Measurements from ENCODE around the gene ANKRD13C.

ANKRD13C gene

DNA sequence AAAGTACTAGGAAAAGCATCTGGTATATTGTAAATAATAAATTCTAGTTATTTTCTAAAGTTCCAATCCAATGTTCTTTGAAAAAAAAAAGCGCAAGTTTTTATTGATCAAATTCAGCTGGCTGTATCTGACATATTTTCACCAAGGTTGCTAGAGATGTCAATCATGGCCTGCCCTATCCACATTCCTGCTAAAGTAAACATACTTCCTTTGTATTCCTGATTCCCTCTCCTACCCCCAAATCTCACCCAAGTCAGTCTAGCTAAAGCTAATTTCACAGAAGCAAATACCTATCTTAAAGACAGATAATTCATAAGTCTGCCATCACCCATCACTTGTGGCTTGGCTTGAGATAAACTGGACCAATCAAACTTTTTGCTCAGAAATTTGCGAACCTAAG is 21.3 kb downstream of the ANKRD13C start:
- peaks cover 7 to 9% of the 10 kb centered on the region in 2 experiments for H3K36me3 ChIP-seq (ENCODE audit: control insufficient read depth in 1 of 2, insufficient read depth in 2 of 2, low read length in 2 of 2)
- H4K12ac ChIP-seq (ENCODE audit: low read depth, low read length), result no peak overlapping the region
- no peak for DNase-seq
- H2BK12ac ChIP-seq (ENCODE audit: low read length), result no peak overlapping the region
- H3K27me3 ChIP-seq (ENCODE audit: insufficient read depth, low read length), result no peaks in the 10 kb centered on the region
- no peak overlapping the region for H3K27ac ChIP-seq (ENCODE audit: low read depth, low read length)
- no peaks in the 10 kb centered on the region for H3K79me2 ChIP-seq (ENCODE audit: control insufficient read depth, insufficient read depth, low read length, poor library complexity)
- H3K79me1 ChIP-seq (ENCODE audit: low read length), result no peaks in the 10 kb centered on the region
- no peak overlapping the region for H4K8ac ChIP-seq (ENCODE audit: low read depth, low read length)
- no peak overlapping the region for H3K18ac ChIP-seq (ENCODE audit: low read length)
- WGBS (ENCODE audit: extremely low coverage, insufficient coverage, insufficient read length), result no CpG with 5 or more reads among the region's 2 CpGs
- H3K14ac ChIP-seq (ENCODE audit: low read length), result no peak overlapping the region
- H3K4me3 ChIP-seq (ENCODE audit: low read depth, low read length), result no peak overlapping the region
- H3K23ac ChIP-seq (ENCODE audit: low read length), result no peak overlapping the region
- H2AK5ac ChIP-seq (ENCODE audit: low read length), result no peak overlapping the region
- H2BK120ac ChIP-seq (ENCODE audit: insufficient read depth, low read length, poor library complexity), result no peak overlapping the region
- H3K9ac ChIP-seq (ENCODE audit: low read length), result no peak overlapping the region
- H3K4me2 ChIP-seq (ENCODE audit: low read length), result no peak overlapping the region
- H3K4me1 ChIP-seq (ENCODE audit: control insufficient read depth in 1 of 2, insufficient read depth in 2 of 2, low read length in 2 of 2), result no peaks in the 10 kb centered on the region
- no peaks in the 10 kb centered on the region for H3K9me3 ChIP-seq (ENCODE audit: insufficient read depth, low read depth, low read length)
- H4K91ac ChIP-seq (ENCODE audit: low read depth, low read length), result no peak overlapping the region
- no peak overlapping the region for H2AFZ ChIP-seq (ENCODE audit: insufficient read depth, low read length, poor library complexity)
- H2BK5ac ChIP-seq (ENCODE audit: low read depth, low read length, poor library complexity), result no peak overlapping the region
- no peak overlapping the region for H3K4ac ChIP-seq (ENCODE audit: low read depth, low read length)

DNA sequence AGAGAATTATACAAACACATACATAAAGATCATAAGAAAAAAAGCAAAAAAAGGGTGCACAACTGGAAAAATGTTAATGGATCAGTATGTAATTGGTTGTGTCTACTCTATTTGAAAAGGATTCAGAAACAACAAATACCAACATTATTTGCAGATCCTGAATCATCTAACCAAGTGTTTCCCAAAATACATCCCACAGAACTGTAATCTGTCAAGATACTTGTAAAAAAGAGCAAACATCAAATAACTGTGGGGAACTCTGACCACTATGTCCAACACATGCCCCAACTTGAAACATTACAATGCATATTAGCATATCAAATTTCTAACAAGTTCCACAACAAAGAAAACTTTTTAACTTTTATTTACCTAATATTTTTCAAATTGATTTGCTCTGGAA is 22.6 kb downstream of the ANKRD13C start:
- Histone ChIP-seq H2AK5ac (ENCODE audit: low read length) (no peak overlapping the region), H4K8ac (ENCODE audit: low read depth, low read length) (no peak overlapping the region)

DNA sequence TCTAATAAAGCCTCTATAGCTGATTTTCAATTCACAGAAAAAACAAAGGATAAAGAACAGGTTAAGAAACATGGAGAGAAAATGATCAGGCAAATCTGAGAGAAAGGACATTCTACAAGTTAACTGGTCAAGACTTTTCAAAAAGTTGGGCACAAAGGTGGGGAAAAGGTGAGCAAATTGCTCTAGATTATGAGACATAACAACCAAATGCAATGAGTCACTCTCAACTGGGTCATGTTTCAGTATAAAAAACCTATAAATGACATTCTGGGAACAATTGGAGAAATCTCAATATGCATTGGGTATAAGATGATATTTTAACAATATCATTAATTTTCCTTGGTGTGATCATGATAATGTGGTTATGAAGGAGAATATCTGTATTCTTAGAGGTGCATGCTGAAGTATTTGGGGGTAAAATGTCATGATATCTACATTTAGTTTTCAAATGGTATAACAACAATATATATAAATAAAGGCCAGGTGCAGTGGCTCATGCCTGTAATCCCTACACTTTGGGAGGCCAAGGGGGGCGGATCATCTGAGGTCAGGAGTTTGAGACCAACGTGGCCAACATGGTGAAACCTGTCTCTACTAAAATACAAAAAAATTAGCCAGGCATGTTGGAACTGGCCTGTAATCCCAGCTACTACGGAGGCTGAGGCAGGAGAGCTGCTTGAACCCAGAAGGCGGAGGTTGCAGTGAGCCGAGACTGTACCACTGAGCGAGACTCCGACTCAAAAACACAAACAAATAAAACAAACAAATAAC is 27.0 kb downstream of the ANKRD13C start:
- Histone ChIP-seq H3K9ac (ENCODE audit: low read length) (no peak overlapping the region), H3K79me2 (ENCODE audit: control insufficient read depth, insufficient read depth, low read length, poor library complexity) (no peaks in the 10 kb centered on the region), H3K36me3 (ENCODE audit: control insufficient read depth in 1 of 2, insufficient read depth in 2 of 2, low read length in 2 of 2) (peaks cover 4 to 7% of the 10 kb centered on the region in 2 experiments), H3K23ac (ENCODE audit: low read length) (no peak overlapping the region), H3K9me3 (ENCODE audit: insufficient read depth, low read depth, low read length) (no peaks in the 10 kb centered on the region), H3K18ac (ENCODE audit: low read length) (no peak overlapping the region), H2AK5ac (ENCODE audit: low read length) (no peak overlapping the region), H3K27ac (ENCODE audit: low read depth, low read length) (no peak overlapping the region), H3K27me3 (ENCODE audit: insufficient read depth, low read length) (no peaks in the 10 kb centered on the region), H3K4me2 (ENCODE audit: low read length) (no peak overlapping the region), H3K4me3 (ENCODE audit: low read depth, low read length) (no peak overlapping the region), H2BK120ac (ENCODE audit: insufficient read depth, low read length, poor library complexity) (no peak overlapping the region), H4K91ac (ENCODE audit: low read depth, low read length) (no peak overlapping the region), H2BK12ac (ENCODE audit: low read length) (no peak overlapping the region), H4K8ac (ENCODE audit: low read depth, low read length) (no peak overlapping the region), H3K4me1 (ENCODE audit: control insufficient read depth in 1 of 2, insufficient read depth in 2 of 2, low read length in 2 of 2) (no peaks in the 10 kb centered on the region), H3K14ac (ENCODE audit: low read length) (no peak overlapping the region), H2AFZ (ENCODE audit: insufficient read depth, low read length, poor library complexity) (no peak overlapping the region), H3K79me1 (ENCODE audit: low read length) (no peaks in the 10 kb centered on the region), H4K12ac (ENCODE audit: low read depth, low read length) (no peak overlapping the region), H2BK5ac (ENCODE audit: low read depth, low read length, poor library complexity) (no peak overlapping the region), H3K4ac (ENCODE audit: low read depth, low read length) (no peak overlapping the region)
- no CpG with 5 or more reads among the region's 7 CpGs for WGBS (ENCODE audit: extremely low coverage, insufficient coverage, insufficient read length)
- DNase-seq, result no peak

More for the DNA sequence above, 22.6 kb downstream of the ANKRD13C start:
- H2BK5ac ChIP-seq (ENCODE audit: low read depth, low read length, poor library complexity), result no peak overlapping the region
- H4K12ac ChIP-seq (ENCODE audit: low read depth, low read length), result no peak overlapping the region
- H3K79me2 ChIP-seq (ENCODE audit: control insufficient read depth, insufficient read depth, low read length, poor library complexity), result no peaks in the 10 kb centered on the region
- H3K18ac ChIP-seq (ENCODE audit: low read length), result no peak overlapping the region
- H3K9me3 ChIP-seq (ENCODE audit: insufficient read depth, low read depth, low read length), result no peaks in the 10 kb centered on the region
- no peaks in the 10 kb centered on the region for H3K4me1 ChIP-seq (ENCODE audit: control insufficient read depth in 1 of 2, insufficient read depth in 2 of 2, low read length in 2 of 2)
- no peak overlapping the region for H3K4me3 ChIP-seq (ENCODE audit: low read depth, low read length)
- H2AFZ ChIP-seq (ENCODE audit: insufficient read depth, low read length, poor library complexity), result no peak overlapping the region
- peaks cover 6% of the 10 kb centered on the region in 2 experiments for H3K36me3 ChIP-seq (ENCODE audit: control insufficient read depth in 1 of 2, insufficient read depth in 2 of 2, low read length in 2 of 2)
- no peak overlapping the region for H3K9ac ChIP-seq (ENCODE audit: low read length)
- H3K79me1 ChIP-seq (ENCODE audit: low read length), result no peaks in the 10 kb centered on the region
- no peak overlapping the region for H3K4ac ChIP-seq (ENCODE audit: low read depth, low read length)
- H2BK12ac ChIP-seq (ENCODE audit: low read length), result no peak overlapping the region
- H3K23ac ChIP-seq (ENCODE audit: low read length), result no peak overlapping the region
- no peaks in the 10 kb centered on the region for H3K27me3 ChIP-seq (ENCODE audit: insufficient read depth, low read length)
- H3K14ac ChIP-seq (ENCODE audit: low read length), result no peak overlapping the region
- DNase-seq, result no peak
- no peak overlapping the region for H3K4me2 ChIP-seq (ENCODE audit: low read length)
- no peak overlapping the region for H4K91ac ChIP-seq (ENCODE audit: low read depth, low read length)
- no peak overlapping the region for H3K27ac ChIP-seq (ENCODE audit: low read depth, low read length)
- H2BK120ac ChIP-seq (ENCODE audit: insufficient read depth, low read length, poor library complexity), result no peak overlapping the region

DNA sequence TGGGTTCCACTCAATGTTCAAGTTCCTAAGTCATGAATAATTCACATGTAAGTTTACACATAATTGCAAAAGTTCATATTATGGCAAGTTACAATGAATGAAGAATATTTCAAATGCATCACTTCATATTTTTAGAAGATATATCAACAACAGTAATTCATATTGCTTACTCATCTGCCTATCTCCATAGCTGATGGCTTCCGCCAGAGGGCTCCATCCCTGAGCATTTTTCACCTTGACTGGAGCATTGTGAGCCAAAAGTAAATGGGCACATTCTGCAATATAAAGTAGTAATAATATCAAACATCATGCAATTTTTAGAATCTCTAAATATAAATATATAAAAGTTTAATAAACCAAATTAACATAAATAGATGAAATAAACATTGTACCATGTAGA is 29.8 kb downstream of the ANKRD13C start:
- Histone ChIP-seq H3K27me3 (ENCODE audit: insufficient read depth, low read length) (no peaks in the 10 kb centered on the region), H3K9ac (ENCODE audit: low read length) (no peak overlapping the region), H4K12ac (ENCODE audit: low read depth, low read length) (no peak overlapping the region), H2AK5ac (ENCODE audit: low read length) (no peak overlapping the region), H4K8ac (ENCODE audit: low read depth, low read length) (no peak overlapping the region), H3K4me1 (ENCODE audit: control insufficient read depth in 1 of 2, insufficient read depth in 2 of 2, low read length in 2 of 2) (peaks cover 0 to 3% of the 10 kb centered on the region in 2 experiments), H4K91ac (ENCODE audit: low read depth, low read length) (no peak overlapping the region), H2BK12ac (ENCODE audit: low read length) (no peak overlapping the region), H3K27ac (ENCODE audit: low read depth, low read length) (no peak overlapping the region), H2AFZ (ENCODE audit: insufficient read depth, low read length, poor library complexity) (no peak overlapping the region), H2BK5ac (ENCODE audit: low read depth, low read length, poor library complexity) (no peak overlapping the region), H3K79me2 (ENCODE audit: control insufficient read depth, insufficient read depth, low read length, poor library complexity) (no peaks in the 10 kb centered on the region), H3K23ac (ENCODE audit: low read length) (no peak overlapping the region), H2BK120ac (ENCODE audit: insufficient read depth, low read length, poor library complexity) (no peak overlapping the region), H3K4me2 (ENCODE audit: low read length) (no peak overlapping the region), H3K36me3 (ENCODE audit: control insufficient read depth in 1 of 2, insufficient read depth in 2 of 2, low read length in 2 of 2) (peaks cover 3 to 5% of the 10 kb centered on the region in 2 experiments), H3K4me3 (ENCODE audit: low read depth, low read length) (no peak overlapping the region), H3K9me3 (ENCODE audit: insufficient read depth, low read depth, low read length) (no peaks in the 10 kb centered on the region), H3K14ac (ENCODE audit: low read length) (no peak overlapping the region), H3K79me1 (ENCODE audit: low read length) (no peaks in the 10 kb centered on the region), H3K18ac (ENCODE audit: low read length) (no peak overlapping the region), H3K4ac (ENCODE audit: low read depth, low read length) (no peak overlapping the region)
- no CpG with 5 or more reads among the region's 1 CpG for WGBS (ENCODE audit: extremely low coverage, insufficient coverage, insufficient read length)
- peak; percentile 18 to 60 for DNase-seq

Measured in trophoblast cell (in vitro differentiated cells and primary cell).